GM19395 (cell line): ENCODE data around the gene FES.
"Not testable (repeated sequence)": the region's sequence is repeated elsewhere in the genome, so short reads cannot be mapped to it uniquely, and the experiment has no call there.

Source experiments
- ATAC-seq: cut with Tn5 transposase; IDR thresholded peaks from one replicate; pipeline ENCODE4 v1.9.1; 2021; ENCODE audit warnings: mild to moderate bottlenecking, moderate library complexity; ENCODE audit not compliant: unreplicated experiment

Gene FES

GRCh38 chr15:90907838-90908507 lies 23.7 kb downstream of the FES start:
- no peak for ATAC-seq

GRCh38 chr15:90909449-90909848 lies 25.1 kb downstream of the FES start:
- not testable (repeated sequence) for ATAC-seq

- no peak for ATAC-seq
Measured at GRCh38 chr15:90909976-90910375, 25.7 kb downstream of the FES start.

- ATAC-seq, result no peak
Measured at GRCh38 chr15:90910441-90911301, 26.4 kb downstream of the FES start.

- no peak for ATAC-seq
Measured at GRCh38 chr15:90911302-90911623, 27.0 kb downstream of the FES start.

GRCh38 chr15:90911906-90912769 lies 27.8 kb downstream of the FES start:
- ATAC-seq, result no peak

- no peak for ATAC-seq
Measured at GRCh38 chr15:90912770-90913075, 28.4 kb downstream of the FES start.

GRCh38 chr15:90913398-90913944 lies 29.2 kb downstream of the FES start:
- ATAC-seq, result no peak

- no peak for ATAC-seq
Measured at GRCh38 chr15:90914305-90915080, 30.2 kb downstream of the FES start.

GRCh38 chr15:90915216-90915807 lies 31.0 kb downstream of the FES start:
- no peak for ATAC-seq

- no peak for ATAC-seq
Measured at GRCh38 chr15:90915808-90916440, 31.6 kb downstream of the FES start.

- no peak for ATAC-seq
Measured at GRCh38 chr15:90916461-90916860, 32.2 kb downstream of the FES start.

- no peak for ATAC-seq
Measured at GRCh38 chr15:90917569-90917968, 33.3 kb downstream of the FES start.

- ATAC-seq, result no peak
Measured at GRCh38 chr15:90918034-90918788, 33.9 kb downstream of the FES start.

- no peak for ATAC-seq
Measured at GRCh38 chr15:90918835-90919234, 34.5 kb downstream of the FES start.

- ATAC-seq, result no peak
Measured at GRCh38 chr15:90921887-90922286, 37.6 kb downstream of the FES start.

- peak; percentile 83 for ATAC-seq
Measured at GRCh38 chr15:90922712-90923322, 38.5 kb downstream of the FES start.

- peak; percentile 73 for ATAC-seq
Measured at GRCh38 chr15:90924375-90924774, 40.1 kb downstream of the FES start.

GRCh38 chr15:90926766-90927165 lies 42.5 kb downstream of the FES start:
- ATAC-seq, result not testable (repeated sequence)
